MM.1S (cell line): ENCODE measurements around the gene SLC39A9.

Source experiments
- DNase-seq: peaks from one replicate; pipeline ENCODE4 v3.0.0-alpha.2; 2015
- H2AFZ ChIP-seq: fragments of 300-600 bp; sonication (generic); 2 replicates; pipeline ENCODE4 v1.6.0; 2016; ENCODE audit warnings: antibody characterized with exemption, low read length
- H3F3A ChIP-seq: fragments of 300-600 bp; sonication (generic); 2 replicates; pipeline ENCODE4 v1.6.1; 2016; ENCODE audit warnings: mild to moderate bottlenecking, antibody characterized with exemption, low read length, moderate library complexity, mixed read lengths; ENCODE audit not compliant: insufficient read depth
- H3K27ac ChIP-seq: fragments of 300-600 bp; sonication (generic); 2 replicates; pipeline ENCODE4 v1.5.1; 2016; ENCODE audit warnings: mild to moderate bottlenecking, low read length
- H3K27me3 ChIP-seq: fragments of 300-600 bp; sonication (generic); replicated peaks from 2 replicates; pipeline ENCODE4 v1.6.0; 2016; ENCODE audit warnings: low read length; ENCODE audit not compliant: insufficient read depth
- H3K36me3 ChIP-seq: fragments of 300-600 bp; sonication (generic); replicated peaks from 2 replicates; pipeline ENCODE4 v1.6.1; 2016; ENCODE audit warnings: mild to moderate bottlenecking, low read length, mixed read lengths; ENCODE audit not compliant: insufficient read depth
- H3K4me1 ChIP-seq: fragments of 300-600 bp; sonication (generic); 2 replicates; pipeline ENCODE4 v1.6.1; 2016; ENCODE audit warnings: low read length, mixed read lengths
- H3K4me2 ChIP-seq: fragments of 300-600 bp; sonication (generic); 2 replicates; pipeline ENCODE4 v1.6.0; 2016; ENCODE audit warnings: low read depth, low read length
- H3K4me3 ChIP-seq: fragments of 300-600 bp; sonication (generic); 2 replicates; pipeline ENCODE4 v1.5.1; 2016; ENCODE audit warnings: low read length, mixed read lengths
- H3K79me2 ChIP-seq: fragments of 300-600 bp; sonication (generic); 2 replicates; pipeline ENCODE4 v1.6.1; 2016; ENCODE audit warnings: mixed run types, low read length, mixed read lengths
- H3K9ac ChIP-seq: fragments of 300-600 bp; sonication (generic); 2 replicates; pipeline ENCODE4 v1.6.1; 2016; ENCODE audit warnings: low read length, mixed read lengths
- H3K9me2 ChIP-seq: fragments of 300-600 bp; sonication (generic); replicated peaks from 2 replicates; pipeline ENCODE4 v1.6.1; 2016; ENCODE audit warnings: mild to moderate bottlenecking, low read length, mixed read lengths; ENCODE audit not compliant: insufficient read depth
- H3K9me3 ChIP-seq: fragments of 300-600 bp; sonication (generic); replicated peaks from 2 replicates; pipeline ENCODE4 v1.6.1; 2016; ENCODE audit warnings: mild to moderate bottlenecking, low read length, mixed read lengths; ENCODE audit not compliant: insufficient read depth
- H4K20me1 ChIP-seq: fragments of 300-600 bp; sonication (generic); 2 replicates; pipeline ENCODE4 v1.6.1; 2016; ENCODE audit warnings: mild to moderate bottlenecking, low read length, moderate library complexity, mixed read lengths; ENCODE audit not compliant: insufficient read depth
- EZH2 ChIP-seq: fragments of 300-600 bp; sonication (generic); optimal IDR thresholded peaks from 2 replicates; pipeline ENCODE3; 2017; ENCODE audit warnings: low read depth, mild to moderate bottlenecking, antibody characterized with exemption, low read length, mixed read lengths
- EZH2phosphoT487 ChIP-seq: fragments of 300-600 bp; sonication (generic); IDR thresholded peaks from 2 replicates; pipeline ENCODE4 v1.6.1; 2018; ENCODE audit warnings: antibody characterized with exemption, low read length
- TF ChIP-seq, protein P1 (sequence below): fragments of 300-600 bp; sonication (generic); IDR thresholded peaks from 2 replicates; pipeline ENCODE4 v1.5.1; 2016; ENCODE audit warnings: antibody characterized with exemption, low read length, mixed read lengths

SLC39A9 gene

DNA sequence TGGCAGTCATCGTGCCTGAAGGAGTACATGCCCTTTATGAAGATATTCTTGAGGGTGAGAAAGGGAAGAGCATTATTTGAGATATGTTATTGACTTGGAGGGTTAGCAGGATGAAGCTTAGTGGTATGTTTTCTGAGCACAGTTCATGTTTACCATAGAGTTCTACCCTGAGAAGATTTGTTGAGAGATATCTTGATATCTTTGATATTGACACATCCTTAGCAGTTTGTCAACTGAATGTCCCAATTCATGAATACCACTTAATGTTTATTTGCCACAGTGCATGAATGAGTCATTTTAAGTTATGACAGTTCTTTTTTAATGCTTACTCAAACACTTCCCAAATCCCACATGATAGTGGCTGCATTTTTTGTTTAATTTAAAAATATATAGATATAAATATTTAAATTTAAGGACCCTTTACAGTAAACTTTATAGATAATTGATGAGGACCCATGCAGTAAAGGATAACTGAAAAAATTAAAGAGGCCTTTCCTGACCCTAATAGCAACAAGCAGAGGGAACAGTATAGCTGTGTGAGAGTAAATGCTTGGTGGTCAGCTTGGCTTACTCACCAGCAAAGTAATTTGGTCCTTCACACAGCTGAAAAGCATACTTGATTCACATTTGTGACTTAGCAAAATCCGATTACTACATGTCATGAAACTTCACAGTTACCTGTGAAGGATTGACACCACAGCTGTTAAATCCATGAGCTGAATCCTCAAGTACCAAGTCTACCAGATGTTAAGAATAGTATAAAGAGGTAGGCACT, 25.8 kb downstream of the SLC39A9 start:
- DNase-seq = no peak
- Histone ChIP-seq H3K9me3 (no peaks in the 10 kb centered on the region), H3K9ac (no peak overlapping the region), H4K20me1 (no peaks in the 10 kb centered on the region), H3K4me1 (no peaks in the 10 kb centered on the region), H3K27me3 (no peaks in the 10 kb centered on the region), H3K36me3 (no peaks in the 10 kb centered on the region), H3F3A (no peaks in the 10 kb centered on the region), H3K4me2 (no peak overlapping the region), H3K9me2 (no peaks in the 10 kb centered on the region), H3K79me2 (0 out of 2 replicates have a peak, but pooled peaks cover 2% of the 10 kb centered on the region), H3K4me3 (no peak overlapping the region), H2AFZ (no peak overlapping the region), H3K27ac (no peak overlapping the region)
- TF ChIP-seq, protein P1, sequence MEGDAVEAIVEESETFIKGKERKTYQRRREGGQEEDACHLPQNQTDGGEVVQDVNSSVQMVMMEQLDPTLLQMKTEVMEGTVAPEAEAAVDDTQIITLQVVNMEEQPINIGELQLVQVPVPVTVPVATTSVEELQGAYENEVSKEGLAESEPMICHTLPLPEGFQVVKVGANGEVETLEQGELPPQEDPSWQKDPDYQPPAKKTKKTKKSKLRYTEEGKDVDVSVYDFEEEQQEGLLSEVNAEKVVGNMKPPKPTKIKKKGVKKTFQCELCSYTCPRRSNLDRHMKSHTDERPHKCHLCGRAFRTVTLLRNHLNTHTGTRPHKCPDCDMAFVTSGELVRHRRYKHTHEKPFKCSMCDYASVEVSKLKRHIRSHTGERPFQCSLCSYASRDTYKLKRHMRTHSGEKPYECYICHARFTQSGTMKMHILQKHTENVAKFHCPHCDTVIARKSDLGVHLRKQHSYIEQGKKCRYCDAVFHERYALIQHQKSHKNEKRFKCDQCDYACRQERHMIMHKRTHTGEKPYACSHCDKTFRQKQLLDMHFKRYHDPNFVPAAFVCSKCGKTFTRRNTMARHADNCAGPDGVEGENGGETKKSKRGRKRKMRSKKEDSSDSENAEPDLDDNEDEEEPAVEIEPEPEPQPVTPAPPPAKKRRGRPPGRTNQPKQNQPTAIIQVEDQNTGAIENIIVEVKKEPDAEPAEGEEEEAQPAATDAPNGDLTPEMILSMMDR = no peak
- no peak for TF ChIP-seq EZH2
- TF ChIP-seq EZH2phosphoT487 = no peak

DNA sequence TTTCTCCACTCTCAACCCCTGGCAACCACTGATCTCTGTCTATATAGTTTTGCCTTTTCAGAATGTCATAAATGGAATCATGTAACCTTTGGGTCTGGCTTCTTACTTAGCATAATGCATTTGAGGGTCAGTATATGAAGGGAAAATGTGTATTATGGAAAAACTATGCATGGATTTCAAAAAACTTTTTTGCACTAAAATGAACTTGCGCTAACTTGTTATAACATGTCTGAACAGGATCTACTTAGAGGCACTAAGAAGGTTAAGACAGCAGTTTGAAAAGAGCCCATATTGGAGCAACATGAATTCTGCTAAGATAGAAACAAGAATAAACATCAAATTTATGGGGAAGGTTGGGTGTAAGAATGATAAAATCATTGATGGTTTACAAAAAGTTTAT, 29.1 kb downstream of the SLC39A9 start:
- Histone ChIP-seq H3K79me2 (no peaks in the 10 kb centered on the region), H3K27me3 (no peaks in the 10 kb centered on the region), H3K4me2 (no peak overlapping the region), H4K20me1 (no peaks in the 10 kb centered on the region), H2AFZ (no peak overlapping the region), H3K9me2 (no peaks in the 10 kb centered on the region), H3K27ac (no peak overlapping the region), H3K36me3 (no peaks in the 10 kb centered on the region), H3K4me3 (no peak overlapping the region), H3K9me3 (no peaks in the 10 kb centered on the region), H3F3A (no peaks in the 10 kb centered on the region), H3K9ac (no peak overlapping the region), H3K4me1 (no peaks in the 10 kb centered on the region)
- DNase-seq = no peak
- TF ChIP-seq, protein P1 = no peak
- TF ChIP-seq EZH2phosphoT487 (no peak), EZH2 (no peak)

DNA sequence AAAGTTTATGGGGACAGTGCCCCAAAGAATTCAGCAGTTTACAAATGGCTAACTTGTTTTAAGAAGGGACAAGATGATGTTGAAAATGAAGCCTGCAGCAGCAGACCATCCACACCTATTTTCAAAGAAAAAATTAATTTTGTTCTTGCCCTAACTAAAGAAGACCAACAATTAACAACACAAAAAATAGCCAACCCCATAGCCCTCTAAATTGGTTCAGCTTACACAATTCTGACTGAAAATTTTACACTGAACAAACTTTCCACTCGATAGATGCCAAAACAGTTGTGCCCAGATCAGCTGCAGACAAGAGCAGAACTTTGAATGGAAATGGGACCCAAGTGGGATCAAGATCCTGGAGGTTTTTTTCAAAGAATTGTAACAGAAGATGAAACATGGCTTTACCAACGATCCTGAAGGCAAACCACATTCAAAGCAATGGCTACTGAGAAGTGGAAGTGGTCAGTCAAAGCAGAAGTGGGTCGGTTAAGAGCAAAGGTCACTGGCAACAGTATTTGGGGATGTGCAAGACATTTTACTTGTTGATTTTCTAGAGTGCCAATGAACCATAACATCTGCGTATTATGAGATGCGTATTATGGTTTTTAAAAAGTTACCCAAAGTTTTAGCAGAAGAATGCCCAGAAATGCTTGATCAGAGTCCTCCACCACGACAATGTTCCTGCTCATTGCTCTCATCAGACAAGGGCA, 30.0 kb downstream of the SLC39A9 start:
- H3K36me3 ChIP-seq = no peaks in the 10 kb centered on the region
- H3K9me3 ChIP-seq = no peaks in the 10 kb centered on the region
- H3K79me2 ChIP-seq = no peaks in the 10 kb centered on the region
- no peak overlapping the region for H3K9ac ChIP-seq
- no peaks in the 10 kb centered on the region for H3K9me2 ChIP-seq
- no peak for DNase-seq
- H4K20me1 ChIP-seq = no peaks in the 10 kb centered on the region
- no peaks in the 10 kb centered on the region for H3K4me1 ChIP-seq
- no peak overlapping the region for H2AFZ ChIP-seq
- no peaks in the 10 kb centered on the region for H3F3A ChIP-seq
- no peaks in the 10 kb centered on the region for H3K27me3 ChIP-seq
- H3K4me3 ChIP-seq = no peak overlapping the region
- TF ChIP-seq EZH2 = no peak
- no peak for TF ChIP-seq EZH2phosphoT487
- TF ChIP-seq, protein P1 = no peak
- no peak overlapping the region for H3K4me2 ChIP-seq
- no peak overlapping the region for H3K27ac ChIP-seq
